Mesendoderm (in vitro differentiated cells): ENCODE results near the gene PMEPA1.
A peak's percentile ranks its signal among the peaks of the same experiment; 100 is the strongest.

ENCODE experiments used
- DNase-seq: peaks from one replicate; pipeline ENCODE4 v3.0.0; 2013
- H2AK5ac ChIP-seq: 2 replicates; pipeline ENCODE4 v1.6.1; 2013; ENCODE audit warnings: low read length, inconsistent platforms
- H2BK120ac ChIP-seq: 2 replicates; pipeline ENCODE4 v1.6.1; 2013; ENCODE audit warnings: low read depth, mild to moderate bottlenecking, low read length, moderate library complexity, mixed read lengths
- H2BK15ac ChIP-seq: replicated peaks from 2 replicates; pipeline ENCODE4 v1.6.1; 2013; ENCODE audit warnings: low read depth, mild to moderate bottlenecking, moderate library complexity
- H2BK5ac ChIP-seq: 2 replicates; pipeline ENCODE4 v1.6.1; 2013; ENCODE audit warnings: low read length, inconsistent platforms
- H3K18ac ChIP-seq: 2 replicates; pipeline ENCODE4 v1.6.1; 2013; ENCODE audit warnings: mild to moderate bottlenecking, low read length, mixed read lengths
- H3K23ac ChIP-seq: one replicate; pipeline ENCODE4 v1.6.1; 2013; ENCODE audit warnings: low read length
- H3K27ac ChIP-seq: 2 replicates; pipeline ENCODE4 v1.5.1; 2013; ENCODE audit warnings: low read depth, mild to moderate bottlenecking, inconsistent platforms, low read length, moderate library complexity
- H3K27me3 ChIP-seq: 2 replicates; pipeline ENCODE4 v1.6.1; 2013; ENCODE audit warnings: low read length, control low read depth, mild to moderate bottlenecking, inconsistent platforms; ENCODE audit not compliant: insufficient read depth, poor library complexity
- H3K36me3 ChIP-seq: 2 replicates; pipeline ENCODE4 v1.6.1; 2013; ENCODE audit warnings: low read length, inconsistent platforms; ENCODE audit not compliant: control insufficient read depth, insufficient read depth
- H3K4ac ChIP-seq: one replicate; pipeline ENCODE4 v1.6.1; 2013; ENCODE audit warnings: low read depth, mild to moderate bottlenecking, low read length, moderate library complexity
- H3K4me1 ChIP-seq: 2 replicates; pipeline ENCODE4 v1.6.1; 2013; ENCODE audit warnings: low read depth, low read length, inconsistent platforms; ENCODE audit not compliant: control insufficient read depth
- H3K4me2 ChIP-seq: 2 replicates; pipeline ENCODE4 v1.6.1; 2013; ENCODE audit warnings: low read length
- H3K4me3 ChIP-seq: 2 replicates; pipeline ENCODE4 v1.5.1; 2013; ENCODE audit warnings: mild to moderate bottlenecking, low read length
- H3K56ac ChIP-seq: one replicate; pipeline ENCODE4 v1.6.1; 2013; ENCODE audit warnings: low read length
- H3K79me1 ChIP-seq: 2 replicates; pipeline ENCODE4 v1.6.1; 2013; ENCODE audit warnings: low read length, inconsistent platforms
- H3K79me2 ChIP-seq: 2 replicates; pipeline ENCODE4 v1.6.1; 2013; ENCODE audit warnings: mild to moderate bottlenecking, low read length; ENCODE audit not compliant: control insufficient read depth, insufficient read depth
- H3K9ac ChIP-seq: 2 replicates; pipeline ENCODE4 v1.6.1; 2013; ENCODE audit warnings: low read length, inconsistent platforms
- H4K5ac ChIP-seq: one replicate; pipeline ENCODE4 v1.6.1; 2013; ENCODE audit warnings: low read length
- H4K8ac ChIP-seq: one replicate; pipeline ENCODE4 v1.6.1; 2013; ENCODE audit warnings: low read depth, mild to moderate bottlenecking, control low read depth, low read length, moderate library complexity
- WGBS: extraction: QIAGEN DNeasy Blood & Tissue Kit; methylation state at CpG from one replicate; pipeline ENCODE4 v1.1.7; 2013; ENCODE audit warnings: low lambda C conversion rate, missing lambda C conversion rate; ENCODE audit not compliant: insufficient coverage; ENCODE audit errors: extremely low coverage; 5-methylcytosine and 5-hydroxymethylcytosine counted together

Gene PMEPA1

GRCh38 chr20:57655809-57656155, 54.0 kb downstream of the PMEPA1 start:
- Histone ChIP-seq H3K9ac (no peak overlapping the region), H2BK5ac (no peak overlapping the region), H2BK120ac (no peak overlapping the region), H3K4ac (no peak overlapping the region), H3K79me2 (peaks cover 24% of the 10 kb centered on the region), H3K18ac (no peak overlapping the region), H3K56ac (no peak overlapping the region), H2AK5ac (no peak overlapping the region), H3K36me3 (peaks cover 31% of the 10 kb centered on the region), H3K4me1 (no peaks in the 10 kb centered on the region), H3K4me2 (no peak overlapping the region), H3K79me1 (peaks cover 32% of the 10 kb centered on the region), H3K4me3 (no peak overlapping the region), H3K23ac (no peak overlapping the region), H4K8ac (no peak overlapping the region), H4K5ac (no peak overlapping the region), H3K27ac (no peak overlapping the region), H2BK15ac (no peak overlapping the region), H3K27me3 (no peaks in the 10 kb centered on the region)
- no CpG with 5 or more reads among the region's 11 CpGs for WGBS
- no peak for DNase-seq

- H3K56ac ChIP-seq: no peak overlapping the region
- no peak overlapping the region for H2BK120ac ChIP-seq
- no peak overlapping the region for H2BK5ac ChIP-seq
- H3K4me2 ChIP-seq: no peak overlapping the region
- no peak overlapping the region for H3K4ac ChIP-seq
- no peak overlapping the region for H4K5ac ChIP-seq
- no peak overlapping the region for H3K4me3 ChIP-seq
- DNase-seq: peak; percentile 46
- peaks cover 19% of the 10 kb centered on the region for H3K79me2 ChIP-seq
- no peak overlapping the region for H4K8ac ChIP-seq
- no peak overlapping the region for H3K9ac ChIP-seq
- no peak overlapping the region for H3K18ac ChIP-seq
- H2AK5ac ChIP-seq: no peak overlapping the region
- no peak overlapping the region for H3K23ac ChIP-seq
- H2BK15ac ChIP-seq: no peak overlapping the region
- H3K36me3 ChIP-seq: peaks cover 32% of the 10 kb centered on the region
- WGBS: no CpG with 5 or more reads among the region's 22 CpGs
- H3K27ac ChIP-seq: no peak overlapping the region
- no peaks in the 10 kb centered on the region for H3K4me1 ChIP-seq
- H3K27me3 ChIP-seq: no peaks in the 10 kb centered on the region
- peaks cover 26% of the 10 kb centered on the region for H3K79me1 ChIP-seq
These were observed 54.6 kb downstream of the PMEPA1 start for GRCh38 chr20:57654998-57655808.

- Histone ChIP-seq H3K27ac (no peak overlapping the region), H3K23ac (peak overlapping the region; percentile 68), H4K5ac (no peak overlapping the region), H2BK15ac (no peak overlapping the region), H3K79me1 (peaks cover 20% of the 10 kb centered on the region), H3K18ac (no peak overlapping the region), H4K8ac (no peak overlapping the region), H3K27me3 (no peaks in the 10 kb centered on the region), H3K4ac (no peak overlapping the region), H3K79me2 (peaks cover 12% of the 10 kb centered on the region), H3K36me3 (peaks cover 32% of the 10 kb centered on the region), H2AK5ac (no peak overlapping the region), H2BK5ac (no peak overlapping the region), H3K4me1 (no peaks in the 10 kb centered on the region), H3K4me2 (no peak overlapping the region), H2BK120ac (no peak overlapping the region), H3K4me3 (no peak overlapping the region), H3K56ac (no peak overlapping the region), H3K9ac (no peak overlapping the region)
- peak; percentile 80 for DNase-seq
- WGBS: no CpG with 5 or more reads among the region's 12 CpGs
These were observed 55.3 kb downstream of the PMEPA1 start for GRCh38 chr20:57654363-57654997.

- Histone ChIP-seq H2BK5ac (no peak overlapping the region), H3K27me3 (no peaks in the 10 kb centered on the region), H3K9ac (no peak overlapping the region), H2AK5ac (no peak overlapping the region), H2BK120ac (no peak overlapping the region), H3K4ac (no peak overlapping the region), H3K4me1 (no peaks in the 10 kb centered on the region), H3K27ac (no peak overlapping the region), H3K23ac (no peak overlapping the region), H3K56ac (no peak overlapping the region), H3K79me1 (peaks cover 16% of the 10 kb centered on the region), H3K4me3 (no peak overlapping the region), H3K18ac (no peak overlapping the region), H3K36me3 (peaks cover 32% of the 10 kb centered on the region), H2BK15ac (no peak overlapping the region), H4K8ac (no peak overlapping the region), H3K79me2 (peaks cover 8% of the 10 kb centered on the region), H3K4me2 (no peak overlapping the region), H4K5ac (no peak overlapping the region)
- no peak for DNase-seq
- WGBS: no CpG with 5 or more reads among the region's 5 CpGs
These were observed 55.9 kb downstream of the PMEPA1 start for GRCh38 chr20:57653910-57654309.

GRCh38 chr20:57653546-57653900, 56.3 kb downstream of the PMEPA1 start:
- H3K9ac ChIP-seq: no peak overlapping the region
- H3K4me1 ChIP-seq: no peaks in the 10 kb centered on the region
- H3K23ac ChIP-seq: no peak overlapping the region
- H2BK5ac ChIP-seq: no peak overlapping the region
- no peak overlapping the region for H3K4me2 ChIP-seq
- H2BK120ac ChIP-seq: no peak overlapping the region
- no peak overlapping the region for H3K56ac ChIP-seq
- H3K27ac ChIP-seq: no peak overlapping the region
- no peak overlapping the region for H4K8ac ChIP-seq
- no peak overlapping the region for H4K5ac ChIP-seq
- no peak for DNase-seq
- peaks cover 12% of the 10 kb centered on the region for H3K79me1 ChIP-seq
- H3K27me3 ChIP-seq: no peaks in the 10 kb centered on the region
- no peak overlapping the region for H2BK15ac ChIP-seq
- peaks cover 6% of the 10 kb centered on the region for H3K79me2 ChIP-seq
- H2AK5ac ChIP-seq: no peak overlapping the region
- no peak overlapping the region for H3K4ac ChIP-seq
- no CpG with 5 or more reads among the region's 8 CpGs for WGBS
- H3K36me3 ChIP-seq: peaks cover 31% of the 10 kb centered on the region
- no peak overlapping the region for H3K18ac ChIP-seq
- H3K4me3 ChIP-seq: no peak overlapping the region
